ENCODE results near the gene NELL1.

Gene NELL1

DNA sequence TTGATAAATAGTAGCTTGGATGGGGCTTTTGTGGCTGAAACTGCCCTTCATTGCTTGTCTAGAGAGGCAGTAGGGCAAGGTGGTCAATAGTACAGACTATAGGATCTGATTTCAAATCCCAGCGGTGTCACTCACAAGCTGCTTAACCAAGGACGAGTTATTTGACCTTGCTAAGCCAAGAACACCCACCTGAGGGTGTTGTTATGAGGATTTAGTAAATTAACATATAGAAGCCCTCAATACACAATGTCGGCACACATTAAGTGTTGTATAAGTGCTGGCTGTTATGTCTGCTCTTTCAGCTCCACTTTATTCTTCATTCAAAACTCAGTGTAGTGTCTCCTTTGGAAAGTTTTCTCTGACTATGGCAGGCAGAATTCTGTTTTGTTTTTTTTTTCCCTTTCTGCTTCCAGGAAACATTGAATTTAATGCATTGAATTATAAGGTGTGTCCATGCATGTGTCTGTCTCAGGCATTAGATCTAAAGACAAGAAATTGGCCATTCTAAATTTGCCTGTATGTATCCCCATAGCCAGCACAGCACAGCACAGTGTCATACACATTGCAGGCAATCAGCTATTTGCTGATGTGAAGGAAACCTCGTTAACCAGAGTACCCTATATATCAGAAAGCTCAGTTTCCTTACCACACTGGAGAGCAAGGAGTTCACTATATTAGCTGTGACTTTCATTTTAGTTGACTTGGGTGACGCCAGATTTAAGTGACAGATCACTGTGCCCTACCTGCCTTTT lies 212.1 kb downstream of the NELL1 start:
- no peak for FAIRE-seq

DNA sequence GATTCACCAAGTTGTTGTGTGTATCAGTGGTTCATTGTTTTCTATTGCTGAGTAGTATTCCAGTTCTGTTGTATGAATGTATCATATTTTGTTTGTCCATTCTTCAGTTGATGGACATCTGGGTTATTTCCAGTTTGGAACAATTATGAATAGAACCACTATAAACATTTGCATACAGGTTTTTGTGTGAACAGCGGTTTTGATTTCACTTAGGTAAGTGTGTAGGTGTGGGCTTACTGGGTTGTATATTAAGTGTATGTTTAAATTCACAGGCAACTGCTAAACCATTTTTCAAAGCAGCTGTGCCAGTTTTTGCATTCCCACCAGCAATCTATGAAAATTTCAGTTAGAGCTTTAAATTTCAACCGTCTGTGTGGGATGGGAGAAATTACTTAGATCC lies 217.8 kb downstream of the NELL1 start:
- FAIRE-seq = no peak

DNA sequence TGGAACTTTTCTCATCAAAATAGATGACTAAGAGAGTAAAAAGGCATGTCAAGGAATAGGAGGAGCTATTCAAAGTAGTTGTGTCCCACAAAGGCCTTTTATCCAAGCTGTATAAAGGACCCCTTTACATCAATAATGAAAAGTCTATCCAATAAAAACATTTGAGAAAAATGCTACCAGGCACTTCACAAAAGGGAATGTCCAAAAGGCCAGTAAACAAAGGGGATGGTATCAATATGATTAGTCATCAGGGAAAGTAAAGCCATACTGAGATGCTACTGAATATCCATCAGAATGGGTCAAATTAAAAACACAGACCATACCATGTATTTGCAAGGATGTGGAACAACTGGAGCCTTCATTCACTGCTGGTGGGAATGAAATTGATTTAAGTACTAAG lies 224.9 kb downstream of the NELL1 start:
- FAIRE-seq = no peak

DNA sequence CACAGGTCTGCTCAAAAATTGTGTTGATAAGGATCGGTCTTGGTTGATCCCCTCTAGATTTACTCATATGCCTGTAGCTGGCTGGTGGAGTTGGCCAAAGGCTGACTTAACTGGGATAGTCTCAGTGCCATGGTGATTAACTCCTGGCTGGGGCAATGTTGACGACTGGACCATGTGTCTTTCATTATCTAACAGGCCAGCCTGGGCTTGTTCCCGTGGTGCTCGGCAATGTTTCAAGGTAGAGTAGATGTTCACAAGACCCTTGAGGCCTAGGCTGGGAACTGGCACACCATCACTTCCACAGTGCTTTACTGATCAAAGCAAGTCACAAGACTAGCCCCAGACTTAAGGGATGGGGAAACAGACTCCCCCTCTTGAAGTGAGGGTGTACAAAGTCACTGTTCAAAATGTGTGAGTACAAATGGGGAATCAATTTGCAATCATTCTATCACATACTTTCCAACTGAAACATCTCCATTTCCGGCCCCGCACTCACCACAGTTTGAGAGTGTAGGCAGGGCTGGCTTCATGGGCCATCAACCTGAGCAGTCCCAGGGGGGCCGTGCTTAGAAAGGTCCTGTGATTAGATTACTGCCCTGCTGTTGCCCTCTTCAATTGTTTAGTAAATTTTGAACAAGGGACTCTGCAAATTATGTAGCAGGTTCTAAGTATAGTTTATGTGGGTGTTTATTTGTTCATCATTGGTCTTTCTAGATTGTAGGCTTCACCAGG lies 240.8 kb downstream of the NELL1 start:
- no peak for FAIRE-seq

DNA sequence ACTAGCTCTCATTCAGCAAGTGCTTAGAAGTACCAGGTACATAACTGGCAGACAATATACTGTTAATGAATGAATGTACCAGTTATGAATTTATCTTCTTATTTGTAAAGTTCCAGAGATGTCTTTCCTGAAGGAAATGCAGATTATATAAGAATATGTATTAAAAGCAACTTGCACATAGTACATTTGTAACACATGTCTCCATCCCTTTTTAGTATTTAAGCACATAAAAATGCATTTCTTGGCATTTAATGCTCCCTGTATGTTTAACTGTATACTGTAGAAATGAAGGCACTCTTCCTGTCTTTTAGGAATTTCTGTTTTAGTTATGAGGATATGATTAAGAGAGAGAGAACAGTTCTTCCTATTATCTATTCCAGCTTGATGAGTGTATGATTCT lies 241.3 kb downstream of the NELL1 start:
- no peak for FAIRE-seq

DNA sequence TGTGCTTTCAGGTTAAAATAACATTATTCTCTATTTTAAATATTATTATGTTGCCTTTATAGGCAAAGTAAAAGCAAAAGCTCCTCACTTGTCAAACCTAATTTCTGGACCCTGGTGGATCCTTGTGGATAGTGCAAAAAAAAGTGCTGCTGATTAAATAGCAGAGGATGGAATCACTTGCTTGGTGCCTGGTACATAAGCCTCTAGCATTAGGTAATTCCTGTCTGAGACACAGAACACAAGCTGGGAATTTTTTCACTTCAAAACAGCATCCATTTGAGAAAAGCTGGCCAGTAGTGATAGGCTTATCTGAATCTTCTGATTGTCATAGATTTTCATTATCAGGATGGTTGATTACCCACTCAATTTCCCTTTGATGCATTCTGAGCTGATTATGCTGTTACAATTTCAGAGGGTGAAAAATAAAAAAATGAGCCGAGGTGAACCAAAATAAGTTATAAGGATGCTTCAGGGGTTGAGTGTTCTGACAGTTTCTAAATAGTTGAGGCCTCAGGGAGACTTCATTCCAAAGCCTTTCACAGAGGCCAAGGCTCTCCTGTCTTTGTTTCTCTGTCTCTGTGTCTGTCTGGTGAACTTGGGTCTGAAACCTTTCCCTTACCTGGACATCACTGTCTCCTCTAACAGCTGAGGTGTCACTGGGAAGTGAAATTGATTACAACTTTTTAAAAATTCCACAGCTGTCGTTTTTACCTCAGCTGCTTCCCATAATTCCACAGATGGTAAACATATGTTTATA lies 242.9 kb downstream of the NELL1 start:
- no peak for FAIRE-seq

DNA sequence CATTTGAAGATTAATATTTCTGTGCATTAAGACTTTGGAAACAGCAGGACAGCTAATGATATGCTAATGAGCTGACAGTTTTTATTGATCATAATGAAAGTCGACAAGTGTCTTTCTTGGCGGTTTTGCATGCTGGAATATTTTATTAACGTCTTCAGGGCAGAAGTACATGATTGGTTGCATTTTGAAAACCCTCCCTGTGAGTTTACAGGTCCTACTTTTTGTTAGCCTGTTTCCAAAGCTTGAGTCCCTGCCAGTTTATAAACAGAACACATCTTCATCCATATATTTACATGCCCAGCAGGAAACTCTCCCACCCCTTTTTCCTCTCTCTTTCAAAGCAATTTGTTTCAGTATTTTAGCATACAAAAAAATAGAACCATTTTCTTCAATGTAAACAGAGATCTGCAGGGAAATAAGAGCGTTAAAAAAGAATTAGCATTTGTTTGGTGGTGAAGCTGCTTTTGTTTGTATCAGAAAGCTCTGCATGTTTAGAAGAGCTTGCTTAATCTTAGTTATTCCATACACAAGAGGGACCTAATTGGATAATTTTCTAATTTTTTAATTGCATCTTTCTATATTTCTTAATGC lies 243.6 kb downstream of the NELL1 start:
- no peak for FAIRE-seq

DNA sequence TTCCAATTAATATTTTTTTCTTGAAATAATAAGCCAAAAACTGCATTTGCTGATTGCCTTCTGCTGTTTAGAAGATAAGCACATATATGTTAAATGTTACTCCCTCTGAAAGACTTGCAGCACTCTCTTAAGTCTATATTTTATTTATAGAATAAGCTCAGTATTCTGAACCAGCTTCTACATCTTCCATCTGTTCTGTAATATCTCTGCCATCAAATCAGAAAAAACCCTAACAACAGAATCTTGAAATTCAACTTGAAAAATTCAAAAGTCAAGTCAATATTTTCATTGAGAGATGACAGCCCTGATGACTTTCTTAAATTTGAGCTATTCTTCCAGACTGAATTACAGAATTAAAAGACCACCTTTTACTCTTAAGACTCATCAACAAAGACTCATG lies 247.9 kb downstream of the NELL1 start:
- FAIRE-seq = no peak

DNA sequence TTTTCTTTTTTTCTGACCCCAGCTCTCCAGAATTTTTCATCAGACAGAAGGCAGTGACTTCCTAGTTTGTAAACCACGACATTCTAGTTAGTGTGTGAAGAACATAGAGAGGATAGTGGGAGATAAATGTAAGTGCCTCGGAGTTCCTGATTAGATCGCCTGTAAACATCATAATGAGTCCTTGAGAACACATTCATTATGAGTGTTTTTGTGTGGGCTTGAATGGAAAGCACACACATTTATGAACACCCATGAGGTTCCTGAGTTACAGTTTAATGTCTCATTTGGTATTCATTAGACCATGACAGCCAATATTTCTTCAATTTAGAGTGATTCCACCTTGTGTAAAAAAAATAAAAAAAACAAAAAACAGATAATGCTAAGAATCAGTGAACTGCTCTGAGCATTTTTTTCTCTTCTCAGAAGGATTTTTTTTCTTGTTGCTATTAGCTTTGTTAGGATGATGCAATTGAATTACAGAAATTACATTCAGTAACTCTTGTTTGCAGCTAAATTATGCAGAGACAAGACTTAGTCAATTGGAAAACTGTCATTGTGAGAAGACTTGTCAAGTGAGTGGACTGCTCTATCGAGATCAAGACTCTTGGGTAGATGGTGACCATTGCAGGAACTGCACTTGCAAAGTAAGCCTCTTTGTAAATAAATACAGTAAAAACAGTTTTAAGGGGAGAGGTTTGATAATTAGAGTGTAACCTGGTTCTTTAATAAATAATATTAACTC lies 257.6 kb downstream of the NELL1 start:
- FAIRE-seq = no peak

DNA sequence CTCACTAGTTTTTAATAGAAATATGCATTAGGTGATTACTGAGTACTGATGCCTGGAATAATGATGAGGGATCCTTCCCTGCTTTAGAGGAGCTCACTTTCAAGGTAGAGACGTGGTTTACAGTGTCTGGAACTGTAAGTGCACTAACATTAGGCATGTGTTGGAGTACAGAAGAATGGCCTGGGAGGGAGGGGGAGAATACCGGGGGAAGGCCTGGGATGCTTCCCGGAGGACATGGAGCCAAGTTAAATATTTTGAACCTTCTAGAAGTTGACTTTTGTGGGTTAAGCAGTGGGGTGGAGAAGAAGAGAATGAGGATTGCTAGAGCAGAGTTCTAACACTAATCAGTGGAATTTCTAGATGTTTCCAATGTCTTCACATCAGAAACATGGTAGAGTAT lies 261.6 kb downstream of the NELL1 start:
- FAIRE-seq = no peak

DNA sequence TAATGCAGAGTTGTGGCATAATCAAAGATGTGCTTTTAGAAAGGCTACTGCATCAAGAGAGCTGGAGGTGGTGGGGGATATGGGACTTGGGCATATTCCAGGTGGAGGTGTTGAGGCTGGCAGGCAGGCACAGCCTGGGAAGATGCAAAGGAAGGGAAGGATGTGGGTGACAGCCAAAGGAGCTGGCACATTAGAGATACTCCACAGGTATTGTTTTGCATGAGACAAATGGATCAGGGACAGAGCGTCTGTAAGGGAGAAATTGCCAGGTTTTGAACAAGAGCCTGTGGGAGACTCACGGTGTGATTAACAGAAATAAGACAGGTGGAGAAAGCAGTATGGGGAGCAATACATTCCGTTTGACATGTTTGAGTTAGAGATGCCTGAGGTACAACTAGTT lies 263.7 kb downstream of the NELL1 start:
- FAIRE-seq = no peak

DNA sequence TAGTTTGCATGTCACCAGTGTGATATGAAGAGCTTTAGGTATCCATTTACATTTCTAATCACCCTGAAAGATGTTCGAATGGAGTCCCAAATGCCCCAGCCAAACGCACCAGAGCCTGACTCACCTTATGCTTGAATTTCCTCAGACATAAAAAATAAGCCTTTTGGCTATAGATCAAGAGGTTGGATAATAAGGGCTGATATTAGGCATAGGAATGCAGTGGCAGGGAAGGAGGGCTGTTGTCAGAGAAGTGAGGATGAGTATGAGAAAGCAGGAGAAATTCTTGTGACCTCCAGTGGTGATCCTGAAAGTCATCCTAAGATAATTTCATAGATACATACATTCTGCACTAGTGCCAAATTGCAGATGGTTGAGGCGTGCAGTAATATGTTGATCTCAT lies 264.6 kb downstream of the NELL1 start:
- FAIRE-seq = no peak

DNA sequence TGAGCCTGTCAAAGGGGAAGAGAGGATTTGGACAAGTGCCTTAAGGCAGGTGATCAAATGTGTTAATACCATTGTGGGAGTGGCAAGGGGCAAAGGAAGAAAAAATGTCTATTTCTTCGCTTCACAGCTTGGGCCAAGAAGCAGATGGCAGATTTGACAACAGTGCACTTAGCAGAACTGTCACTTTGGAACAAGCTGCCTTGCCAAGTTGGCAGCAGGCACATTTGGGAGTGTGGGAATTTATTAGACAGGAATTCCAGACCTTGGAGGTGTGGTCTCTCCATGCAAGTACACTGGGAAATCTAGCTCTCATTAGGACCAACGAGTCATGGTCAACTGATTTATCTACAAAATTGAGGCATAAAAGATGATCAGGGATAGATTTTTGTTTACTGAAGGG lies 265.1 kb downstream of the NELL1 start:
- FAIRE-seq = no peak

DNA sequence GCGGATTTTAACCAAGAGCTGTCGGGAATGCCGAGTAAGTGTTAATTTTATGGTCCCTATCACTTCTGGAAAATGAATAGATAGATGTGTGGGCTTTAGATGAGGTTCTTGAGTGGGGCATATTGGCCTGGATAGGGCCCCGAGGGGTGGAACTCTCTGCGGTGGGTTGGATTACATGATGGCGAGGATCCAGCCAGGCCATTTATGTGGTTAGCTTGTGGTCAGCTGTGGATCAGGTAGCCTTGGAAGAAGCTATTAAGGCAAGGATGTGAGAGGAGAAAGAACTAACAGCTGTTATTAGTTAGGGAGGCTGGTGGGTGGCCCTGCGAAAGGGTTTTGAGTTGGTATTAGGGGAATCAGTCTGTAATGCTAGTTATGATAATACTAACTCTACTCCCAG lies 268.4 kb downstream of the NELL1 start:
- FAIRE-seq = no peak

DNA sequence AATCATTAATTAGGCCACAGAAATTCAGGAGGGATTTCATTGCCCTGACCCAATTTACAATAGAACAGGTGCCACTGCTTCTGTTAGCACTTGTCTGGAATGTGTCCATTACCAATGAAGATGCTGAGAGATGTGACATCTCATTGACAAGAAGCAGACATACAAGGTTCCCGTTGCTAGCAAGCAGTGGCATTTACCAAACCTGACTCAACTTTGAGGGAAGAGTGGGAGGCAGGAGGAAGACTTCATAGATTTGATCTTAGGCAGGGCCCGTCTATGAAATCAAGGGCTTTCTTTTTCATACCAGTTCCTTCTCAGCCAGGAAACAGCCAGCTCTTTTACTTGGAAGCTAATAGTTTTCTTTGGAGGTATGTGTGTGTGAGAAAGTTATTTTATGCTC lies 280.2 kb downstream of the NELL1 start:
- no peak for FAIRE-seq

DNA sequence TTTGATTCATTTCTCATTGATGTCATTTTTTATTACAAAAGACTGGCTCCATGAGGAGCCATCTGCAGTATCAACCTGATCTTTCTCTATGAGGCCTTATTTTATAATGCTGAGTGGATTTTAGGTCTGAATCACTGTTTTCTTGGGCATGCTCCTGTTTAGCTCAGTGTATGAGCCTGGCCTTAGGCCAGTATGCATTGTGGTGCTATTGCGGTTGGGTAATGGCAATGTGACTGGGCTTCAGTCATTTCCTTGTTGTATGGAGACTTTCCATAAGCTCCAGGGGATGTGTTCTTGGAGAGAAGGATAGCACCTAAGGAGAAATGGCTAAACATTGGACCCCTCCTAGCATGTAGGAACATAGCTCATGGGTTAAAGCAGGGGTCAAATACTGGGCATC lies 293.2 kb downstream of the NELL1 start:
- FAIRE-seq = no peak

DNA sequence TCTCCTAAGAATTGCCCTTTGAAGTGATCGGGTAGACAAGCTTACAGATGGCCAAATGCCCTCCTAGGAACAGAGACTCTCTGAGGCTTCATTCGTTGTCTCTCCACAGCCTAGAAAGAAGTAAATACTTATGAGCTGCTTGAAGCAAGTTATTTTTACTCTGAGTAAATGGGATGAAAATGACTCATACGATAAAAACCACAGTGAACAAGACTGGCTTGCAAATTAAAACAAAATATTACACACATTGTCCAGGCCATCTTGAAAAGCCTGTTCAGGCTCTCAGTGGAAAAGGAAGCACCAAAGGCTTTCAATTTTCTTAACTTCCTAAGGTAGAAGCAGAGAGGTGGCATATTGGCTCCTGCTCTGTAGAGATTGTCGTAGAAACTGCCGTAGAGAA lies 294.2 kb downstream of the NELL1 start:
- FAIRE-seq = no peak

DNA sequence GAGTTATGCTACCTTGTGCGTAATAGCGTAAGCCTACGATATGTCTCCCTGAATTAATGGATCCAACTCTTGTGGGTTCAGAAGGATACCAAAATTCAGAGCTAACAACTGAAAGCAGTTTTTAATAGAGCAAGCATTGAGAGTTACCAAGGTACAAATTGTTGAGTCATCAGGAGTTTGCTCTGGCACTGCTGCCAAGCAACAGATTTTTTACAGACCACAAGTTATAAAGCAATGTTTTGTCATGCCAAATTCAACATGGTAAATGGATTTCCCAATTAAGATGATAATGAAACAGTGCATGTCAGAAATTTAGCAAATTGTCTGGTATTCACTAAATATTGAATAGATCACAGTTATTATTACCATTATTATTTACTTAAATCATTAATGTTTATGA lies 295.6 kb downstream of the NELL1 start:
- no peak for FAIRE-seq

DNA sequence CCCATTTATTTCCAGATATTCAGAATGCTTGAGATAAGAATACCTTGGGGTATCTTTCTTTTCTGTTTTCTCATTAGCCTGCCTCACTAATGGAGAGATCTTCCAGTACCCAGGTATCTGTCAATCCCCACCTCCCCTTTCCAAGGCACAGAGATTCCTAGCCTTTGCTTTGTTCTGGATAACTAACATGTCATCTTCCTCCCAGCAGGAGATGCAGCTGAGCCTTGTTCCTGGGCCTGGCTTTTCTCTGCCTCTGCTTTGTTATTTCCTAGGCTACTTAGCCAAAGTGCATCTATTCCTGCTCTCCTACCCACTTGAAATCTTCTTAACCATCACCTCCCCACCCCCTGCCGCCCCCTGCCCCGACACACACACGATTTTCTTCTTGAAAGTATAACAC lies 297.1 kb downstream of the NELL1 start:
- FAIRE-seq = no peak

DNA sequence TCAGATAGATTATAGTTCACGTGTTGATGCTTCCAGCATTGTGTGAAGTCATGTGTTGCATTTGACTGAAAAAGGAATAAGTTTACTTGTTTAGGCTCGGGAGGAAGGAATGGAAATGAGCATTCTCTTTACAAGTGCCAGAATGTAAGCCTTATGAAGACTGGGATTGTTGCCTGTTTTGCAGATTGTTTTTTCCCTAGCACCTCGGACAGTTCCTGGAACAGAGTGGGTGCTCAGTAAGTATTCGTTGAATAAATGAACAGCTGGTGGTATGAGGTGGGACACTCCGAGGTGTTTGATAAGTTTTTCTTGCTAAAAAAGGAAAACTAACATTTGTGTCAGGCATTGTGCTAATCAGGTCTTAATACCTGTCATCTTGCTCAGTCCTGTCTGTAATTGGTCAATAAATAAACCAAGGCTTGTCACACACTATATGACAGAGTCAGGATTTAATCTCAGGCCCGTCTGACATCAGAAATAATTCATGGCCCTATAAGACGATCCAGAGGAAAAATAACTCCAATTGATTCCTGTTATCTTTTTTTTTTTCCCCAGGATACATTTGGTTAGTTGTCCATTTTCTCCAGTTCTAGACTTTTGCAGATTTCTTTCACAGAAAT lies 304.7 kb downstream of the NELL1 start:
- FAIRE-seq = no peak

DNA sequence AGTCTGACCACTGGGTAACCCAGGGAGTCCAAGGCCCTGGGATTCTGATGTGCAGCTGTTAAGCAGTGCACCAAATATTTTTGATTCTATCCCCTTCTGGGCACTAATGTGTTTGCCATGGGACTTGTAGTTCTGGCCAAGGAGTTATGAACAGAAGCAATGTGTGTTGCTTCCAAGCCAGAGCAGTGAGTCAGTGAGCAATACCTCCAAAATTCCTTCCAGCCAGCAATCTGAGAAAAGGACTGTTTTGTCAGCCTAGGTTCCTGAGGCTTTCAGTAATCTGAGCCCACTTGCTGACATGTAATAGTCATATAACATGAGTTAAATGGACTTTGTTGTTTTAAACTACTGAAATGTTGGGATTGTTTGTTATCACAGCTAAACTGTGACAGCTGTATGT lies 311.4 kb downstream of the NELL1 start:
- FAIRE-seq = no peak

DNA sequence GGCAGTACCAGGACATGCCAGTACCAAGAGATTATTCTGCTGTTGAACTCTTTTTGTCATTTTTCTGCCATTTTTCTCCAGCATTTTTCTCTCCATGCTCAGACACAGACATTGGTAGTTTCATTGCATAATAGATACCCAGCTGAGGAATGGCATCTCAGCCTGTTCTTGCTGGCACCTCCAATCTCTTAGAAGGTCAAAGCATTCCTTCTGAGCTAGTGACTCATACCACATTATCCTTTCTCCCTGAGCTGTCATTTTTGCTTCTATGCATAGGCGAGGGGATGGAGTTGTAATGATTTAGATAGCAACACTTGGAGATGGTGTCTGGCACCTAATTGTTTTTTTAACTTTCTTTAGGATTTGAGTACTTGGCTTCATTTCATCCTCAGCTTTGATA lies 321.1 kb downstream of the NELL1 start:
- no peak for FAIRE-seq
